GM12874 (cell line): ENCODE data around the gene BTN1A1.

Experiments used
- TF ChIP-seq, protein P1 (sequence below): IDR thresholded peaks from 2 replicates; pipeline ENCODE4 v1.5.1; 2011; ENCODE audit warnings: low read depth, mild to moderate bottlenecking, control low read depth, low read length, moderate library complexity; ENCODE audit not compliant: insufficient read depth

The BTN1A1 gene

DNA sequence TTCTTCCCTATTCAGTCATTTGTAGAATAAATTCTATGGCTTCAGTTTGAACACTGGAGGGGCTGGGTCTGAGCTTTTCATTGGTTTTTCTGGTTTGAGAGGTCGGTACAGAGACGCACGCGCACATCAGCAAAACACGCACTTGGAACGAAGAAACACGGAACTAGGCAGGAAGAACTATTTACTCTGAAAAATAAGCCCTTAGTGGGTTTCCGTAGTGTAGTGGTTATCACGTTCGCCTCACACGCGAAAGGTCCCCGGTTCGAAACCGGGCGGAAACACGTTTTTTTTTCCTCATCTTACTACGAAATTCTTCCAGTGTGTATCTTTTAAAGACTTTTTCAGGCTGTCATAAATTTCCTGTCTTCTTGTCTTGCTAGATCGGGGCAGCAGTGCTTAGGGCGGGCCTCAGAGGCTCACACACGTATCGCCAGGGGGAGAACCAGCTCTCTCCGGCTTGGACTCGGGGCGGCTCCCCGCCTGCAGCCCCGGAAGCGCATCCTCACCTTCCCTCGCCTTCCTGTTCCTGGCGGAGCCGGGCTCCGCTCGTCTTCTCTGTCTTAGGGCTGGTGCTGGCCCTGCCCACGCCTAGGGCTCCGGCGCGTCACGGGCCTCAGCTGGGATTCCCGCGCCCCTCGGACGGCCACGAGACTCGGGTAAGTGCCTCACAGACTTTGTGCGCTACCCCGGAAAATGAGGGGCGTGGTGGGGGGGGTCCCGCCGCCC, 37.9 kb downstream of the BTN1A1 start, which contains the start of gene HMGN4:
HMGN4 (plus strand) TSS at position 521 of the 726 bp plus-strand sequence. CDS start 6,841 bp downstream, outside the sequence.
- TF ChIP-seq, protein P1, sequence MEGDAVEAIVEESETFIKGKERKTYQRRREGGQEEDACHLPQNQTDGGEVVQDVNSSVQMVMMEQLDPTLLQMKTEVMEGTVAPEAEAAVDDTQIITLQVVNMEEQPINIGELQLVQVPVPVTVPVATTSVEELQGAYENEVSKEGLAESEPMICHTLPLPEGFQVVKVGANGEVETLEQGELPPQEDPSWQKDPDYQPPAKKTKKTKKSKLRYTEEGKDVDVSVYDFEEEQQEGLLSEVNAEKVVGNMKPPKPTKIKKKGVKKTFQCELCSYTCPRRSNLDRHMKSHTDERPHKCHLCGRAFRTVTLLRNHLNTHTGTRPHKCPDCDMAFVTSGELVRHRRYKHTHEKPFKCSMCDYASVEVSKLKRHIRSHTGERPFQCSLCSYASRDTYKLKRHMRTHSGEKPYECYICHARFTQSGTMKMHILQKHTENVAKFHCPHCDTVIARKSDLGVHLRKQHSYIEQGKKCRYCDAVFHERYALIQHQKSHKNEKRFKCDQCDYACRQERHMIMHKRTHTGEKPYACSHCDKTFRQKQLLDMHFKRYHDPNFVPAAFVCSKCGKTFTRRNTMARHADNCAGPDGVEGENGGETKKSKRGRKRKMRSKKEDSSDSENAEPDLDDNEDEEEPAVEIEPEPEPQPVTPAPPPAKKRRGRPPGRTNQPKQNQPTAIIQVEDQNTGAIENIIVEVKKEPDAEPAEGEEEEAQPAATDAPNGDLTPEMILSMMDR: peak; percentile 12; the same call in 1 of the 2 replicates

DNA sequence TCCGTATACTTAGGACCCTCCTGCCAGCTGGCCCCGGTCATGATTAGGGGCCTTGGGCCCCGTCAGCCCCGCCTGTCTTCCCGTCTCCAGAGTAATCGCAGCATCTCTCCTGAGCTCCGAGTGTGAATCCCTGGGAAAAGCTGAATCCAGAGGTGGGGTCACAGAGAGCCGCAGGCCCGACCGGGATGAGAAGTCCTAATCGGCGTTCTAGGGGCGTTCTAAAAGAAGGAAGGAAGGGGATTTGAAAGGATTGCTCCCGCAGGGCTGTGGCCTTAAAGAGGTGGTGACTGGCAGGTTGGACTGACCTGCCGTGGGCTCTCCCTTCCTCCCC, 38.4 kb downstream of the BTN1A1 start:
- TF ChIP-seq, protein P1: no peak

DNA sequence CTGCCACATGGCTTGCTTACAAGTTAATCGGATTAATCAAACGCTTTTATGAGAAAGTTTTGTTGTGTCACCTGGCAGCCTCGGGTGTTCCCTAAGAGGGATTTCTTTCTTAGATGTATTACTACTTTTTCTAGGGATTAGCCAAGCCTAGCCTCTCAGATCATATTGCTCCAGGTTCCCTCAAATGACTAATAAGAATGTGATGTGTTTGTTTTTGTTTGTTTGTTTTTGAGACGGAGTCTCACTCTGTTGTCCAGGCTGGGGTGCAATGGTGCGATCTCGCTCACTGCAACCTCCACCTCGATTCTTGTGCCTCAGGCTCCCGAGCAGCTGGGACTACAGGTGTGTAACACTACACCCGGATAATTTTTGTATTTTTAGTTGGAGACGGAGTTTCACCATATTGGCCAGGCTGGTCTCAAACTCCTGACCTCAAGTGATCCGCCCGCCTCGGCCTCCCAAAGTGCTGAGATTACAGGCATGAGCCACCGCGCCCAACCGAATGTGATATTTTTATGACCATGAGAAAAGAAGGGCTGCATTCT, 39.0 kb downstream of the BTN1A1 start:
- TF ChIP-seq, protein P1: no peak

DNA sequence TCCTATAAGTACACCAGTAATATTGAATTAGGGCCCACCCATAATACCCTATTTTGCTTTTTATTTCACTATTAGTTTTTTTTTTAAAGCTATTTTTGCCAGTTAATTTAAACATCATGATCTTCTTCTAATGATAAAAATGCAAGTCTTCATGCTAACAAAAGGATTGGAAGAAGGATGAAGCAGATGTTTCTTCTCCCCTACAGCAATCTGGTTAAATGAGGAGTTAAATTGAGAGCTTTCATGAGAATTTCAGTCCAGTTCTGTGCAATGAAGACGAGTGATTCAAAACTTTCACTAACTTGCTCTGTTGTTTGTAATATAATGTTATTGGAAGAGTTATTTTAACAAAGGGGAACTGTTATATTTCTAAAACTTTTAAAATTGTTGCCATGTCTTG, 41.5 kb downstream of the BTN1A1 start:
- TF ChIP-seq, protein P1: no peak

DNA sequence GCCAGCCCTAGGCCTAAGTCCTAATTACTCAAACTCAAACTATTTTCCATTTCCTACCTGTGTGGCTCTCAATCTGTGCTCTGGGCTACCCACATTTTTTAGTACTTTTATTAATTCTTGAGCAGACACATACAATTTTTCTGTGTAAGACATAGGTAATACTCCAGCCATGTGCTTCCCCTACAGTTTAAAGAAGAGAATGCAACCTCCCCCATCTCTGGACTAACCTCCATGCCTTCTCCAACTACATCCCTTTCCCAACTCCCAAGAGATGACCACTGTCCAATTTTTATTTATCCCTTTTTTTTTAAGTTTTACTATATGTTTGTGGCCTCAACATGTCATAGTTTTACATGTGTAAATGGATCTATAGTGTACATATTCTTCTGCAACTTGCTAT, 43.9 kb downstream of the BTN1A1 start:
- TF ChIP-seq, protein P1: peak; percentile 34; the same call in 1 of the 2 replicates

DNA sequence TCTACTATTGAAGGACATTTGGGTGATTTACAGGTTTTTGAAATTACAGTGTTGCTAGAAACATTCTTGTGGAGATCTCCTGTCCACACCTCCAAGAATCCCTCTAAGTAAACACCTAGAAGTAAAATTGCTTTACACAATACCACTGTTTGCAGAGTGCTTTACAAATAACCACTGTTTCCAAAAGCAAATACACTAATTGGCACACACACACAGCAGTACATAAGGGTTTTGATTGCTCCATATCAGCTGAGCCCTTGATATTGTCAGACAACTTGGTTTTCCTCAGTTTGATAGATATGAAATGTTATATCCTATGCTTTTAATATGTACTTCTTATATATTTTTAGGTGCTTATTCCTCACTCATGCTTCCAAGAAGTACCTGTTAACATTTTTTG, 44.4 kb downstream of the BTN1A1 start:
- TF ChIP-seq, protein P1: no peak

DNA sequence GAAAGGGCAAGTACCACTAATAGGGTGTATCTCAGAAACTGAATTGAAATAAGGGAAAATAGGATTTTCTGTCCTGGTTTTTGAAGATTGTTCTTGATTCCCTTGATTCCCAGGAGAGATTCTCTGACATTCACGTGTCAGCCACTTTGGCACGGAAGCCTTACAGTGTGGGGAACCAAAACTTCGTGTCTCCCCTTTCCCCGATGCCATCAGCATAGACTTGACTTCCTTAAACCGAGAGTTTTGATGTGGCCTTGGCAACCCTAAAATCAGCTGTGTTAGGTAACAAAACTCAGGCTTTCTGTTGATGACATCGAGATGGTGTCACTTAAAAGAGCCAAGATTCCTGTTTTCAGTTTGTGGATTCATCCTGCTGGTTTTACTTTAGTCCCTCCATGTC, 45.5 kb downstream of the BTN1A1 start:
- TF ChIP-seq, protein P1: no peak
